GM18499 (cell line): ENCODE results near the gene HMGB4.

Experiments
- ATAC-seq: cut with Tn5 transposase; IDR thresholded peaks from one replicate; pipeline ENCODE4 v1.9.1; 2021; ENCODE audit warnings: moderate number of reproducible peaks; ENCODE audit not compliant: insufficient read depth, unreplicated experiment

The HMGB4 gene

DNA sequence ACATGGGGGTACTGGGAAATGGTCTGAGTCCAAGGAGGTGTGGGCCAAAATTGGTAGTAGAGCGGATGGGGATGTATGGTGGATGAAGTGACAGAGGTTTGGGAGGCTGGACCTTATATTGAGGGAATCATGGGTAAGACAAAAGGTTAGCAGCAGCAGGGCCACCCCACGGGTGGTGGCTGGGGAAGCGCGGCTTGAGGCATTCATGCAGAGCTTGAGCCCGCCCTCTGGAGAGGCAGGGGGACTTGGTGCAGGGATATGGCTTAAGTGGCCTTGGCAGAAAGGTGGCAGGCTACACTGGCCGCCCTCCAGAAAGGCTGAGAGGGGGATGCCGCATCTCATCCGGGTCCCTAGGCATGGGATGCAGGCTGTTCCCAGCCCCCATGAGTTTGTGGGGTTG lies 31.5 kb downstream of the HMGB4 start:
- no peak for ATAC-seq

DNA sequence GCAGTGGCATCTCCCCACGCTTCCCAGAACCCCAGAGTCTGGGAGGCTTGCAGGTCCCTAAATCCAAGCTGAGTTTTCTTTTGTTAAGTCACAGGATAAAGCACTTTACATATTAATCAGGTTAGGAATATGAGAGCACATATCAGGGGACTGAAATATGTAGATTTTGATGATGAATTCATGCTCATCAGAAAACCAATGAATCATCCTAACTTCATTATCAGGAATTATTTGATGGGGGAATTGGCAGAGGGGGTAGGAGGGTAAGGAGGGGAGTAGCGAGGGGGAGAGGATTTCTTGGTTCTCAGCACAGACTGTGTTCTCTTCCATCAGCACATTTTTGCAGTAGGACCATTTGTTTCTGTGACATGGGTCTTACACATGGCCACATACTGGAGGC lies 32.1 kb downstream of the HMGB4 start:
- ATAC-seq: no peak

DNA sequence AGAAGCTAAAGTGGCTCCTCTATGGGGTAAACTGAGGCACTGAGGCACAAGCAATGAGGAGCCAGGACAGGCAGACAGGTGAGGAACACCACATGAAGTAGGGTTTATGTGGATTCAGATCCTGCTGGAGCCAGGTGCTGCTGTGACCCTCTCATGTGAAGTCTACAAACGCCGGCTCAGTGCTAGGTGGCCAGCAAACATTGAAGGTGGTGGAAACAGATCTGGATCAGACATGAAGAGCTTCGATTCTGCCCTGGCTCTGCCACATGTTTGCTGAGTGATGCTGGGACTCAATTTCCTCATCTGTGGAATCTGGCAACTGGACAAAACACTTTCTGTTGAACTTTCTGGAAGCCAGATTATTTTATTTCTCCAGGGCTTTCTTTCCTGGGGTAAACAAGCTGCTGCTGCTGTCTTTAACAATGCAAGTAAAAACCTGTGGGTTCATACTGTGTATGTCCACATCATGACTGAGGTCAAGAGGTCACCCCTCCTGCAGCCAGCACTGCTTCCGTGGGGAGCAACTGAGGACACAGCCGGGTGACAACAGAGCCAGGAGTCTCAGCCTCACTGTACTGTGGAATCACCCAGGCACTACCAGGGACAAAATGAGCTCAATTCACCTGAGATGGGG lies 33.3 kb downstream of the HMGB4 start:
- ATAC-seq: no peak

DNA sequence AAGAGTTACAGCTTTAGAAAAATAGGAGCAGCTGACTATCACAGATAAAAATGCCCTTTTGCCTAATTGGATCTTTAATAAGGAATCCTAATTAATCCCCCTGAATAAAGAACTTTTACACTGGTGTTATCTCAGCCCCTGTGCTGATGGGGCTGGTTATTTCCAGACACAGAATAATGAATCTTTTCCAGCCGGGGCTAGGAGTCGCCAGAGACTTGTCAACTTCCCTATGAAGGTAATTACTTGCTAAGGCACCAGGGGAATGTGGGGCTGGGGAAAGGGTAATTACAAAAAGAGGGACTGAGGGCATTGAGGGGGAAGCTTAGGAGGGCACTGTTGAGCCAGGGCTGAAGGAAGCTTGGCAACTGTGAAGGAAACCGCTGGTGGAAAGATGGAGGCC lies 34.5 kb downstream of the HMGB4 start:
- ATAC-seq: no peak

DNA sequence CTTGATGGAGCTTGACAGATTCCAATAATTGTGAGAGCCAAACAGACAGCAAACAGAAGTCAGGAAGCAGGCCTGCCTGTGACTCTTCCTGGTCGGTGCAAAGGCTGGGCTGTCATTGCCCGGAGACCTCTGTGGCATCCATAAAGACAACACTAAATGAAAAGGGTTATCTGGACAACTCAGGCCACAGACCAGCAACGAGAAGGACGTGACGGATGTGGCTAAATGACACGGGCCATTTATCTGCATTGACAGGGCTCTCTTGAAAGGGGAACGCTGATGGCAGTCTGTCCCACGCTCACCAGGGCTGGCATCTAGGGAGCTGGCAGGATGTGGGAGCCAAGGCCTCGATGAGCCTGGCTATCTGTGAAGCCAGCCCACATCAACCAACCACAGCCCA lies 35.0 kb downstream of the HMGB4 start:
- ATAC-seq: no peak

DNA sequence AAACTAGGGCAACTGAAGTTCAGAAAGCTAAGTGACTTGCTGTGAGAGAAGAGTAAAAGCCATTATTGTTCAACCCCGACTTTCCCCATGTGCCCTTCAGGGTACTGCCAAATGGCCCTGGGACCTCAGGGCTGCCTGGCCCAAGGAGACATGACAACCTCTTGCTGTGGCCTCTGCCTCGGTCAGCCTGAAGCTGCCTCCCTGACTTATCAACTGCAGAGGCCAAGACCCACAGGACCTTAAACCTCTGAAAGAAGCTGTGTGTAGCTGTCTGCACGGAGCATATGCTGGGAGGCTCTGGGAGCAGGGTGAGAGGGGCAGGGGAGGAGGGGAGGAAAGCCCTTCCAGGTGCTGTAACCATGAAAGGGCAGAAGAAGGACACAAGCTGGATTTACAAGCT lies 35.9 kb downstream of the HMGB4 start:
- ATAC-seq: no peak

DNA sequence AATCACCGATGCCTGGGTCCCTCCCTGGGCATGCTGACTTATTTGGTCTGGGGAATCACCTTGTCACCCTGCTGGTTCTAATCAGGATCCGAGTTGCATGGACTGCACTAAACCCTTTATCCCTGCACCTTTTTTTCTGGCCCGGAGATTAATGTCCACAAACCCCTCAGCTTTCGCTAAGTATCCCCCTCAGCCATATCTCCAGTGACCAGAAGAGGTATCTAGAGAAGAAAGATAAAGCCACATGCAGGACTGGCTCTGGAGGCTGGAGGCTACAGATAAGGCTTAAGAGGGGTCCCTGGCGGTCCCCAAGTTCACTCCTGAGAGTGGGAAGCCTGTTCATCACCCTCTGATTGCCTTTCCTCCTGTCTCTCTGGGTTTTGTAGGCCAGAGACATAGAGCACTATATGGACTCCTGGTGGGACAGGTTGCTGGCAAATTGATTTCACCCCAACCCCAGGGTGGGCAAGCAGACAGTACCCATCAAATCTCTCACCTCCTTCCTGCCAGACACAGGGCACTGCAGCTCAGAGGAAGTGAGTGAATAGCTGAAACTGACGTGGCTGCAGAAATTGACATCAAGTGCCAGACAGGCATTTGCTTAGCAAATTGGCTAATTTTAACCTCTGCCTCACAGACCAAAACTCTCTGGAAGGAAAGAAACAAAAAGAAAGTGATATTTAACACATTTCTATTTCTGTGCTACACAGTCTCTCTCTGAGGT lies 38.8 kb downstream of the HMGB4 start:
- peak; percentile 59 for ATAC-seq

DNA sequence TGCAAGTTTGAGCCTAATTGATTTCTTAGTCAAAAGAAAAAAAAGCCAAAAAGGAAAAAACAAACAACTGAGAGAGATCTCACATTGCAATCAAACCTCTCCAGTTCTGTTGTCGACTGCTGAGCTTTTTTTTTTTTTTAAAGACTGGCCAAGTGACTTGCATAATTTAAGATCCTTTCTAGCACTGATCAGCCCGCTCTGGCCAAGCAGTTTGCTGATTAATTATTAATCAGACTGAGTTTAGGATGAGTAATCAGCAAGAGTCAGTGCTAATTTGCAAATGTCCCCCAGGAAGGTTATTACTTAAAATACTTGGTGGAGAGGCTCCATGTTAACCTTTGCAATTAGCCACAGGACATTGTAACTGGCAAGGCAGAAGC lies 39.3 kb downstream of the HMGB4 start:
- peak; percentile 26 for ATAC-seq

DNA sequence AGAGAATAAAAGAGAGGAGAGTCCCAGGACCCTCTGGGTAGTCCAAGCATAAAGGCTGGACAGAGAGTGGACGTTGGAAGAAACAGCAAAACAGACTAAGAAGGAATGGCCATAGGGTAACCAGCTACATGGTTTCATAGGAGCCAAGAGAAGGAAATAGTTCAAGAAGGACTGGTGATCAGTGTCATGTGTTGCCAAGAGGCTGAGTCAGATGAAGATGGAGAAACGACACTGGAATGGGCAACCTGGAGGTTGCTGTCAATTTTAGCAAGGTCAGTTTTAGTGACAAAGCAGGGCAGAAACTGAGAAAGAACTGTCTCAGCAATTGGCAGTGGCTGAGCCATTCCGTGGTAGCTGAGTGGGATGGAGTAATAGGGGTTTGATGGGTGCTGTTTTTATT lies 41.4 kb downstream of the HMGB4 start:
- ATAC-seq: no peak

DNA sequence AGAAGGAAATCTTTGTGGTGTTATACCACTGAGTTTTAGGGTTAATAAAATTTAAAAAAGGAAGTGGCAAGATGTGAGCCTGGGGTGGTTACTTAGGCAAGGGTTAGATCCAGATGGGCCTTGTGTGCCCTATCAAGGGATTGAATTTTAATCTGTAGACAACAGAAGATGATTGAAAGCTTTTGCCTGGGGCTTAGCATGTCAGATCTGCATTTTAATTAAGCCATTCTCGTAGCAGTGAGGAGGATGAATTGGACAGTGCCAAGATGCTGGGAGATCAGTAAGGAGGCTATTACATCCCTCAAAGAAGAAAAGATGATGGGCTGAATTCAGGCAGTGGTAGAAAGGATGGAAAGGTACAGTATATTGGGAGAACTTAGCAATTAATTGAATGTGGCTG lies 42.3 kb downstream of the HMGB4 start:
- ATAC-seq: no peak

DNA sequence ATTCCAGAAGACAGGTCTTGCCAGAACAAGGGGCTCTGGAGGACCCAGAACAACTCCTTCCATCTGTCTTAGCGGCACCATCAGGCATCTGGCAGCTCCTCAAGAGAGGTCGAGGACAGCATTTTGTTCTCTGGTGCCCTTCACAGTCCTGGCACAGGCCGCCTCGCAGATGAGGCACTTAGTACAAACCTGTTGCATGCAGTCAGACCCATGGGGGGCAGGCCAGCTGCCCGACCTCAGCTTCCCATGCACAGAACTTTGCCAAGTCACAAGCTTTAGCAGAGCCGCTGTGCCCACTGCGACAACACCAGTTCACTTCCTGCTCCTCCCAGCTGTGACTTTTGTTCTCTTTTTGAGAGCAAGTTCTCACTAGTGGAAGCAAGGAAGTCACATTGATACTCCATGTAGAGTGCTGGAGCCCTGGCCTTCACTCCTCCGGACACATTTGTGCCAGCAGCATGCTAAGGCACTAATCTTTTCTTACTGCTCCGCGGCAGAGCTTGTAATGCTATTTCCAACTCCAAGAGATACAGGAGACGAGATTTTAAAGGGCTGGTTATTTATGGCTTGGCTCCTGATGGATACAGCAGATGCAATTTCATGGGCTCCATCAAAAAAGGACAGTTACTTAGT lies 44.6 kb downstream of the HMGB4 start:
- ATAC-seq: no peak
